ENCODE results near the gene CTNND2. TPM values are rescaled to one million over a fixed set of nuclear protein-coding genes. Genes with fewer than 3 reads are reported as not detected.

CTNND2 gene
- total and polyA plus RNA-seq, 2 donors (not counting 1 experiment from before 2014, with no cell fraction given) = not detected

GRCh38 chr5:11047030-11047429 lies 857.2 kb downstream of the CTNND2 start:
- POLR2A ChIA-PET = no interaction called here
- H3K79me2 ChIP-seq (ENCODE audit: control insufficient read depth, insufficient read depth, low read length) = no peaks in the 10 kb centered on the region
- DNase-seq (no peak), ATAC-seq (ENCODE audit: low read depth) (no peak)
- intact Hi-C loops (cut with micrococcal nuclease) = no loop called here
- H4K20me1 ChIP-seq (ENCODE audit: control insufficient read depth, insufficient read depth, low read length, poor library complexity, severe bottlenecking) = no peaks in the 10 kb centered on the region
- no peaks in the 10 kb centered on the region for H3K9me3 ChIP-seq (ENCODE audit: control extremely low read depth in 1 of 3, control insufficient read depth in 2 of 3, insufficient read depth in 1 of 3, low read length in 2 of 3)
- H3K4me1 Mint-ChIP-seq = no peaks in the 10 kb centered on the region
- no peaks in the 10 kb centered on the region for H3K27me3 Mint-ChIP-seq
- H3K9me3 Mint-ChIP-seq (ENCODE audit: insufficient read depth) = no peaks in the 10 kb centered on the region
- TF ChIP-seq EZH2 (IDR thresholded peaks at IDR 0.05; ENCODE audit: borderline replicate concordance, insufficient read depth, low read depth, low read length, poor library complexity, severe bottlenecking) (no peak), CTCF (IDR thresholded peaks at IDR 0.05) (no peak)
- H3K27me3 ChIP-seq (replicated peaks in 1 of 4; ENCODE audit: control extremely low read depth in 1 of 4, control insufficient read depth in 3 of 4, insufficient read depth in 4 of 4, low read length in 3 of 4) = peaks cover 0 to 2% (median 0%) of the 10 kb centered on the region in 4 experiments
- no peak overlapping the region for H3K27ac Mint-ChIP-seq
- no peak overlapping the region for H2AFZ ChIP-seq (ENCODE audit: insufficient read depth, low read depth, low read length, poor library complexity, severe bottlenecking)
- no peak overlapping the region for H3K4me3 ChIP-seq (ENCODE audit: control extremely low read depth in 1 of 5, extremely low read depth in 1 of 5, insufficient read depth in 1 of 5, low read depth in 2 of 5, low read length in 4 of 5)
- H3K4me1 ChIP-seq (ENCODE audit: control insufficient read depth in 2 of 2, insufficient read depth in 2 of 2, low read length in 2 of 2) = no peaks in the 10 kb centered on the region
- no peak overlapping the region for H3K9ac ChIP-seq (ENCODE audit: low read length)
- CTCF ChIA-PET = no interaction called here
- H3K4me2 ChIP-seq (replicated peaks; ENCODE audit: low read depth, low read length, poor library complexity, severe bottlenecking) = no peak overlapping the region
- no peaks in the 10 kb centered on the region for H3K36me3 ChIP-seq (replicated peaks in 1 of 2; ENCODE audit: control extremely low read depth in 1 of 2, control insufficient read depth in 1 of 2, extremely low read depth in 1 of 2, insufficient read depth in 2 of 2, low read length in 1 of 2)
- 91% methylated on average over 4 of the region's 7 CpGs for WGBS (ENCODE audit: insufficient coverage)
- no peak overlapping the region for H3K4me3 Mint-ChIP-seq
- no peak overlapping the region for H3K27ac ChIP-seq (ENCODE audit: low read length in 2 of 2)

- peaks cover 0 to 2% (median 0%) of the 10 kb centered on the region in 4 experiments for H3K27me3 ChIP-seq (replicated peaks in 1 of 4; ENCODE audit: control extremely low read depth in 1 of 4, control insufficient read depth in 3 of 4, insufficient read depth in 4 of 4, low read length in 3 of 4)
- H3K4me2 ChIP-seq (replicated peaks; ENCODE audit: low read depth, low read length, poor library complexity, severe bottlenecking) = no peak overlapping the region
- Mint-ChIP-seq H3K4me1 (no peaks in the 10 kb centered on the region), H3K4me3 (no peak overlapping the region), H3K27me3 (no peaks in the 10 kb centered on the region), H3K9me3 (ENCODE audit: insufficient read depth) (no peaks in the 10 kb centered on the region), H3K27ac (no peak overlapping the region)
- H3K9me3 ChIP-seq (ENCODE audit: control extremely low read depth in 1 of 3, control insufficient read depth in 2 of 3, insufficient read depth in 1 of 3, low read length in 2 of 3) = no peaks in the 10 kb centered on the region
- ChIA-PET POLR2A (no interaction called here), CTCF (no interaction called here)
- H3K27ac ChIP-seq (ENCODE audit: low read length in 2 of 2) = no peak overlapping the region
- no peaks in the 10 kb centered on the region for H4K20me1 ChIP-seq (ENCODE audit: control insufficient read depth, insufficient read depth, low read length, poor library complexity, severe bottlenecking)
- no peak for ATAC-seq (ENCODE audit: low read depth)
- no peak for DNase-seq
- intact Hi-C loops (cut with micrococcal nuclease) = no loop called here
- H3K36me3 ChIP-seq (replicated peaks in 1 of 2; ENCODE audit: control extremely low read depth in 1 of 2, control insufficient read depth in 1 of 2, extremely low read depth in 1 of 2, insufficient read depth in 2 of 2, low read length in 1 of 2) = no peaks in the 10 kb centered on the region
- H3K4me3 ChIP-seq (ENCODE audit: control extremely low read depth in 1 of 5, extremely low read depth in 1 of 5, insufficient read depth in 1 of 5, low read depth in 2 of 5, low read length in 4 of 5) = no peak overlapping the region
- H3K4me1 ChIP-seq (ENCODE audit: control insufficient read depth in 2 of 2, insufficient read depth in 2 of 2, low read length in 2 of 2) = no peaks in the 10 kb centered on the region
- TF ChIP-seq CTCF (IDR thresholded peaks at IDR 0.05) (no peak), EZH2 (IDR thresholded peaks at IDR 0.05; ENCODE audit: borderline replicate concordance, insufficient read depth, low read depth, low read length, poor library complexity, severe bottlenecking) (no peak)
- H3K9ac ChIP-seq (ENCODE audit: low read length) = no peak overlapping the region
- no peaks in the 10 kb centered on the region for H3K79me2 ChIP-seq (ENCODE audit: control insufficient read depth, insufficient read depth, low read length)
- 71% methylated on average over 6 of the region's 7 CpGs for WGBS (ENCODE audit: insufficient coverage)
- H2AFZ ChIP-seq (ENCODE audit: insufficient read depth, low read depth, low read length, poor library complexity, severe bottlenecking) = no peak overlapping the region
Measured at GRCh38 chr5:11046160-11046559, 858.1 kb downstream of the CTNND2 start.
